ENCODE results near the gene MRPL10.

MRPL10 gene

DNA sequence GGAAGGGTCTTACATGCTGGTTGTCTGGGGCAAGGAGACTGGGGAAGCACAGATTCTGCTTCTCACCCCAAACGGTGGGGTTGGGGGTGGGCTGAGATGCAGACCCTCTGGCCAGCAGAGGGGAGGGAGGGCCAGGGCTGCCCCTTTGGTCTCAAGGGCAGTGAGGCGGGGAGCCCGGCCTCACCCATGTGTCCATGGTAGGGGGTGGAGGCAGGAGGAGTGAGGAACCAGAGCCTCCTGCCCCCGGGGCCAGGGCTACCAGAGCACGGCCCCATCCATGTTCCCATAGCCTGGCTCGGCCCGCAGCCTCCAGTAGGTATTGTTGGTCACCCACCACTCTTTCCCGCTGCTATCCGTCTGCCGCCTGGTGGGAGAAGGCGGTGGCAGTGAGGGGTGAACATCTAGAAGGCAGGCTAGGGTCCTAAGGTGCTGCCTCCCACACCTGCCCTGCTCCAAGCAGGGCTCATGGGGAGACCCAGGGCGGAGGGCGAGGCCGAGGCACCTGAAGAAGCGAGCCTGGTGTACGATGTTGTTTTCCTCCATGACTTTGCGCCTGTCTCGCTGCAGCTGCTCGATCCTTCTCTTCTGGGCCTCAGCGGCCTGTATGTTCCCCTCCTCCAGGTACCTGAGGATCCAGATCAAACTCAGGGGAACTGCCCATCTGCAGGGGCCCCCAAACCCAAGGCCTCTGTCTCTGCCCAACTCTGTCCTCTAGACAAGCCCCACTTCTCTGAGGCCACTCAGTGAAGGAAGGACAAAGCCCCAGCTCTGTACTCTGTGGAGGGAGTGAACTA lies 23.1 kb downstream of the MRPL10 start:
- TF ChIP-seq, protein P1, sequence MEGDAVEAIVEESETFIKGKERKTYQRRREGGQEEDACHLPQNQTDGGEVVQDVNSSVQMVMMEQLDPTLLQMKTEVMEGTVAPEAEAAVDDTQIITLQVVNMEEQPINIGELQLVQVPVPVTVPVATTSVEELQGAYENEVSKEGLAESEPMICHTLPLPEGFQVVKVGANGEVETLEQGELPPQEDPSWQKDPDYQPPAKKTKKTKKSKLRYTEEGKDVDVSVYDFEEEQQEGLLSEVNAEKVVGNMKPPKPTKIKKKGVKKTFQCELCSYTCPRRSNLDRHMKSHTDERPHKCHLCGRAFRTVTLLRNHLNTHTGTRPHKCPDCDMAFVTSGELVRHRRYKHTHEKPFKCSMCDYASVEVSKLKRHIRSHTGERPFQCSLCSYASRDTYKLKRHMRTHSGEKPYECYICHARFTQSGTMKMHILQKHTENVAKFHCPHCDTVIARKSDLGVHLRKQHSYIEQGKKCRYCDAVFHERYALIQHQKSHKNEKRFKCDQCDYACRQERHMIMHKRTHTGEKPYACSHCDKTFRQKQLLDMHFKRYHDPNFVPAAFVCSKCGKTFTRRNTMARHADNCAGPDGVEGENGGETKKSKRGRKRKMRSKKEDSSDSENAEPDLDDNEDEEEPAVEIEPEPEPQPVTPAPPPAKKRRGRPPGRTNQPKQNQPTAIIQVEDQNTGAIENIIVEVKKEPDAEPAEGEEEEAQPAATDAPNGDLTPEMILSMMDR (IDR thresholded peaks at IDR 0.05; ENCODE audit: low read depth, low read length, missing control alignments): no peak
- no peak for DNase-seq (ENCODE audit: low read depth)
- H3K4me3 ChIP-seq (ENCODE audit: low read depth, low read length): no peak overlapping the region

- DNase-seq (ENCODE audit: low read depth): no peak
- TF ChIP-seq, protein P1 (IDR thresholded peaks at IDR 0.05; ENCODE audit: low read depth, low read length, missing control alignments): no peak
- no peak overlapping the region for H3K4me3 ChIP-seq (ENCODE audit: low read depth, low read length)
These were observed 23.9 kb downstream of the MRPL10 start for GRCh38 chr17:47807421-47807820.

GRCh38 chr17:47806913-47807255 lies 24.5 kb downstream of the MRPL10 start:
- no peak for DNase-seq (ENCODE audit: low read depth)
- TF ChIP-seq, protein P1 (IDR thresholded peaks at IDR 0.05; ENCODE audit: low read depth, low read length, missing control alignments): no peak
- H3K4me3 ChIP-seq (ENCODE audit: low read depth, low read length): no peak overlapping the region

- no peak for DNase-seq (ENCODE audit: low read depth)
- H3K4me3 ChIP-seq (ENCODE audit: low read depth, low read length): no peak overlapping the region
- TF ChIP-seq, protein P1 (IDR thresholded peaks at IDR 0.05; ENCODE audit: low read depth, low read length, missing control alignments): no peak
These were observed 25.1 kb downstream of the MRPL10 start for GRCh38 chr17:47806026-47806912.

- TF ChIP-seq, protein P1 (IDR thresholded peaks at IDR 0.05; ENCODE audit: low read depth, low read length, missing control alignments): no peak
- no peak for DNase-seq (ENCODE audit: low read depth)
- H3K4me3 ChIP-seq (ENCODE audit: low read depth, low read length): no peak overlapping the region
These were observed 26.9 kb downstream of the MRPL10 start for GRCh38 chr17:47804461-47804860.

DNA sequence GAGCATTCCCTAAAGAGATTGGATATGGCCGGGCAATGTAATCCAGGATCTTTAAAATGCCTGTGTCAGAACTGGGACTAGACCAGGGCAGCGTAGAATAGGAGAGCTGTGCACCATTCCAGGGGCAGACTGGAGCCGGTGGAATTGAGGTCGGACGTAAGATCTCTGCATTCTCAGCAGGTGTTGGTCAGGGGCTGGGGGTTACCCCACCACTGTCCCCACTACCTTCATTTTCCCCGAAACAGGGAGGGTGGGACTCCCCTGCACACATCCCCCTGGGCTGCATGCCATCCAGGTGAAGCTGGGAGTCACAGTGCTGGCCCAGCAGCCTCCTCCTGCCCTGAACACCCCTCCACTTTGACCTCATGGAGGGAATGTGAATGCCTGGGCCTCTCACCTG lies 27.6 kb downstream of the MRPL10 start:
- no peak for DNase-seq (ENCODE audit: low read depth)
- H3K4me3 ChIP-seq (ENCODE audit: low read depth, low read length): no peak overlapping the region
- TF ChIP-seq, protein P1 (IDR thresholded peaks at IDR 0.05; ENCODE audit: low read depth, low read length, missing control alignments): no peak

Measured in GM12864 (cell line).